ENCODE data around the gene ZBTB8OS.

ZBTB8OS gene

GRCh38 chr1:32619701-32620485, 30.5 kb downstream of the ZBTB8OS start:
- no peak for DNase-seq
- intact Hi-C loops (cut with DNase I) = no loop called here

- DNase-seq = no peak
- intact Hi-C loops (cut with DNase I) = no loop called here
Observed at GRCh38 chr1:32618673-32619221, 31.6 kb downstream of the ZBTB8OS start.

- intact Hi-C loops (cut with DNase I) = no loop called here
- DNase-seq = no peak
Observed at GRCh38 chr1:32613472-32613871, 36.9 kb downstream of the ZBTB8OS start.

GRCh38 chr1:32612189-32612881, 38.0 kb downstream of the ZBTB8OS start:
- DNase-seq = peak; percentile 85 to 97 (median 93)
- intact Hi-C loops (cut with DNase I) = no loop called here

- intact Hi-C loops (cut with DNase I) = no loop called here
- no peak for DNase-seq
Observed at GRCh38 chr1:32611859-32612188, 38.5 kb downstream of the ZBTB8OS start.

- DNase-seq = no peak
- intact Hi-C loops (cut with DNase I) = no loop called here
Observed at GRCh38 chr1:32609180-32609579, 41.2 kb downstream of the ZBTB8OS start.

GRCh38 chr1:32606565-32607371, 43.6 kb downstream of the ZBTB8OS start:
- intact Hi-C loops (cut with DNase I) = no loop called here
- DNase-seq = no peak

- intact Hi-C loops (cut with DNase I) = no loop called here
- no peak for DNase-seq
Observed at GRCh38 chr1:32605711-32606424, 44.5 kb downstream of the ZBTB8OS start.

- intact Hi-C loops (cut with DNase I) = no loop called here
- no peak for DNase-seq
Observed at GRCh38 chr1:32600034-32600433, 50.3 kb downstream of the ZBTB8OS start.

GRCh38 chr1:32592943-32593342, 57.4 kb downstream of the ZBTB8OS start:
- intact Hi-C loops (cut with DNase I) = no loop called here
- DNase-seq = no peak

GRCh38 chr1:32580348-32581017, 69.9 kb downstream of the ZBTB8OS start:
- intact Hi-C loops (cut with DNase I) = no loop called here
- no peak for DNase-seq
